ENCODE data around the gene ELL. TPM values are rescaled to one million over a fixed set of nuclear protein-coding genes. Genes with fewer than 3 reads are reported as not detected.

Gene ELL
- total RNA-seq, 1 experiment from 2014 or later, result 21.0 TPM

DNA sequence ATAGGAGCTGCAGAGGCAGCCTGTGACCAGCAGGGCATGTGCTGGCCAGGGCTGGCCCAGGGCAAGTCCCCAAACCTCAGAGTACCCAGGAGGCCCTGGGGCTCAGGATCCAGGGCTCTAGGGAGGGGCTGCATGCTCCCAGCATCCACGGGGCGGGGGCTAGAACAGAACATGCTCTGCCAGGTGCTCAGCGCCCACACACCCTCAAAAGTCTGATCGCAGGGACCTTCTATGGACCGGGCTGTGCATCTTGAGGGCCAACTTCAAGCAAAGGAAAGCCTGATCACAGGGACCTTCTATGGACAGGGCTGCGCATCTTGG is 33.5 kb downstream of the ELL start:
- Histone ChIP-seq H3F3A (ENCODE audit: low read length, unreplicated experiment) (no peaks in the 10 kb centered on the region), H3K79me2 (ENCODE audit: low read length) (peaks cover 99% of the 10 kb centered on the region), H2AFZ (ENCODE audit: low read length) (no peak overlapping the region), H3K27me3 (ENCODE audit: low read length) (no peaks in the 10 kb centered on the region), H3K27ac (ENCODE audit: low read length) (no peak overlapping the region), H3K4me1 (ENCODE audit: insufficient read depth, low read length) (peaks cover 13% of the 10 kb centered on the region), H3K36me3 (ENCODE audit: low read depth, low read length) (no peaks in the 10 kb centered on the region), H3K9me2 (replicated peaks; ENCODE audit: low read length) (no peaks in the 10 kb centered on the region), H3K4me2 (ENCODE audit: low read length) (no peak overlapping the region), H3K9me3 (ENCODE audit: low read length) (no peaks in the 10 kb centered on the region), H4K20me1 (ENCODE audit: low read length) (peaks cover 66% of the 10 kb centered on the region), H3K9ac (ENCODE audit: low read length) (no peak overlapping the region), H3K4me3 (ENCODE audit: low read length) (no peak overlapping the region)
- no TSS peak for BruUV-seq (replicated peaks)
- ATAC-seq (peak; percentile 61), DNase-seq (peak; percentile 25)
- TF ChIP-seq EZH2 (IDR thresholded peaks at IDR 0.05; ENCODE audit: low read length, unreplicated experiment), result no peak
- TF ChIP-seq, protein P1, sequence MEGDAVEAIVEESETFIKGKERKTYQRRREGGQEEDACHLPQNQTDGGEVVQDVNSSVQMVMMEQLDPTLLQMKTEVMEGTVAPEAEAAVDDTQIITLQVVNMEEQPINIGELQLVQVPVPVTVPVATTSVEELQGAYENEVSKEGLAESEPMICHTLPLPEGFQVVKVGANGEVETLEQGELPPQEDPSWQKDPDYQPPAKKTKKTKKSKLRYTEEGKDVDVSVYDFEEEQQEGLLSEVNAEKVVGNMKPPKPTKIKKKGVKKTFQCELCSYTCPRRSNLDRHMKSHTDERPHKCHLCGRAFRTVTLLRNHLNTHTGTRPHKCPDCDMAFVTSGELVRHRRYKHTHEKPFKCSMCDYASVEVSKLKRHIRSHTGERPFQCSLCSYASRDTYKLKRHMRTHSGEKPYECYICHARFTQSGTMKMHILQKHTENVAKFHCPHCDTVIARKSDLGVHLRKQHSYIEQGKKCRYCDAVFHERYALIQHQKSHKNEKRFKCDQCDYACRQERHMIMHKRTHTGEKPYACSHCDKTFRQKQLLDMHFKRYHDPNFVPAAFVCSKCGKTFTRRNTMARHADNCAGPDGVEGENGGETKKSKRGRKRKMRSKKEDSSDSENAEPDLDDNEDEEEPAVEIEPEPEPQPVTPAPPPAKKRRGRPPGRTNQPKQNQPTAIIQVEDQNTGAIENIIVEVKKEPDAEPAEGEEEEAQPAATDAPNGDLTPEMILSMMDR (conservative IDR thresholded peaks at IDR 0.05; ENCODE audit: low read depth, low read length), result 0 out of 2 replicates have a peak, but pooled peaks have one; percentile 11
- intact Hi-C loops (cut with micrococcal nuclease), result no loop called here
- POLR2A ChIA-PET (ENCODE audit: unreplicated experiment), result no interaction called here
- CTCF ChIA-PET, result no interaction called here

DNA sequence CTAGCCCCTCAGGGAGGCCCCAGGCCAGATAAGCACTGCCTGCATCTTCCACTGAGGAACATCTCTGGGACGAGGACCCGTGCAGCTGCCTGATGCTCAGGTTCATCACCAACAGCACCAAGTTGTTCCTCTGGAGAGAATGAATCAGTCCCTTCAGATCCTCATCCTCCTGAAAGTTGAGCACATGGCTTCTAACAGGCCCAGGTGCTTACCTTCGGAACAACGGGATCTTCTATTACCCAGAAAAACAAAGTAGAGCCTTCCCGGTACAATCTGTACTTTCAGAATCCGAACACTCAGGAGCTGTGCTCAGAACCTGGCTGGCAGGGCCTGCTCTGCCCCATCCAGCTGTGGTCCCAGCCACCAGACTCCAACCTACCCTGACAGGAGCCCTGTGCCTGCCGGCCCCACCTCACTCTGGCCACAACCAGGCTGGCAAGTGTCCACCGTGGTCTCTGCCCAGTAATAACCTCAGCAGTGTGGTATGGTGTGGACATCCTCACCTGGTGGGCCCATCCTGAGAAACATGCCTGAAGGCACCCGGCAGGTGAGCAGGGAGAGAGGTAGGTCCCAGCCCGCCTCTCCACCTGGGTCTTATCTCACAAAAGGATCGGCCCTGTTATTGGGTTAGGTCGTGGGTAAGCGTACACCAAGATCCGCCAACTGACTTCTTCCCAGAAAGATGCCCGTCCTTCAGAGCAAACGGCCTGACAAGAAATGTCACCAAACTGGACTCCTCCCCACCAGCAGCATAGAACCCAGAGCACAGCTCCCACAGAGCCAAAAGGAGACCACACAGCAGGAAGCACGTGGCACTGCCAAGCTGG is 34.1 kb downstream of the ELL start:
- Histone ChIP-seq H4K20me1 (ENCODE audit: low read length) (peaks cover 61% of the 10 kb centered on the region), H3K9ac (ENCODE audit: low read length) (no peak overlapping the region), H3K4me3 (ENCODE audit: low read length) (no peak overlapping the region), H3K27ac (ENCODE audit: low read length) (no peak overlapping the region), H3K27me3 (ENCODE audit: low read length) (no peaks in the 10 kb centered on the region), H3K4me1 (ENCODE audit: insufficient read depth, low read length) (peaks cover 13% of the 10 kb centered on the region), H3K79me2 (ENCODE audit: low read length) (peaks cover 99% of the 10 kb centered on the region), H3F3A (ENCODE audit: low read length, unreplicated experiment) (no peaks in the 10 kb centered on the region), H3K36me3 (ENCODE audit: low read depth, low read length) (no peaks in the 10 kb centered on the region), H3K4me2 (ENCODE audit: low read length) (no peak overlapping the region), H2AFZ (ENCODE audit: low read length) (no peak overlapping the region), H3K9me3 (ENCODE audit: low read length) (no peaks in the 10 kb centered on the region), H3K9me2 (replicated peaks; ENCODE audit: low read length) (no peaks in the 10 kb centered on the region)
- no peak for ATAC-seq
- TF ChIP-seq EZH2 (IDR thresholded peaks at IDR 0.05; ENCODE audit: low read length, unreplicated experiment) (no peak), EZH2phosphoT487 (IDR thresholded peaks at IDR 0.05; ENCODE audit: borderline replicate concordance, low read length) (no peak)
- TF ChIP-seq, protein P1 (conservative IDR thresholded peaks at IDR 0.05; ENCODE audit: low read depth, low read length), result no peak
- no TSS peak for BruUV-seq (replicated peaks)
- ChIA-PET POLR2A (ENCODE audit: unreplicated experiment) (no interaction called here), CTCF (no interaction called here)
- intact Hi-C loops (cut with micrococcal nuclease), result no loop called here
- DNase-seq, result no peak

DNA sequence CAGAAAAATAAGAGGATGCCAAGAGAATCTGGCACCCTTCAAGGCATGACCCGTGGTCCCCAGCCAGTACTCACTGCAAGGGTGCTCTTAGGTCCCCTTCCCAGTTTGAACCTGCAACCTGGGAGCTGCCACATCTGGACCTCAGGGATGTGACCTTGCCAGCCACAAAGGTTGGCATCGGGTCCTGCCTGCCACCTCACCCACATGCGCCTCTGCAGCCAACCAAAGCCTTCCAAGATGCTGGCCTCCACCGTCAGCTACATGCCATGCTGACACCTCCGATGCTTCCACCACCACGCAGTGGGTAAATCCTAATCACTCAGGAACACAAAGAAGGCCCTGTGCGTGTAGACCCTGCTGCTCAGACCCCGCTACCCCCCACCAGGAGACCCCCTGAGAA is 35.1 kb downstream of the ELL start:
- POLR2A ChIA-PET (ENCODE audit: unreplicated experiment), result no interaction called here
- H2AFZ ChIP-seq (ENCODE audit: low read length), result no peak overlapping the region
- H3K4me2 ChIP-seq (ENCODE audit: low read length), result 0 out of 2 replicates have a peak overlapping the region, but pooled peaks have one; percentile 62
- H3K27me3 ChIP-seq (ENCODE audit: low read length), result no peaks in the 10 kb centered on the region
- H3K9ac ChIP-seq (ENCODE audit: low read length), result no peak overlapping the region
- no peaks in the 10 kb centered on the region for H3K36me3 ChIP-seq (ENCODE audit: low read depth, low read length)
- H4K20me1 ChIP-seq (ENCODE audit: low read length), result peaks cover 51% of the 10 kb centered on the region
- ATAC-seq (peak; percentile 5; the same call in 1 of the 2 replicates), DNase-seq (no peak)
- H3K4me3 ChIP-seq (ENCODE audit: low read length), result no peak overlapping the region
- no peak overlapping the region for H3K27ac ChIP-seq (ENCODE audit: low read length)
- TF ChIP-seq EZH2phosphoT487 (IDR thresholded peaks at IDR 0.05; ENCODE audit: borderline replicate concordance, low read length), result no peak
- BruUV-seq (replicated peaks), result no TSS peak
- intact Hi-C loops (cut with micrococcal nuclease), result no loop called here
- H3K9me2 ChIP-seq (replicated peaks; ENCODE audit: low read length), result no peaks in the 10 kb centered on the region
- H3K79me2 ChIP-seq (ENCODE audit: low read length), result peaks cover 97% of the 10 kb centered on the region
- H3F3A ChIP-seq (ENCODE audit: low read length, unreplicated experiment), result no peaks in the 10 kb centered on the region
- CTCF ChIA-PET, result no interaction called here
- H3K4me1 ChIP-seq (ENCODE audit: insufficient read depth, low read length), result peaks cover 13% of the 10 kb centered on the region
- no peaks in the 10 kb centered on the region for H3K9me3 ChIP-seq (ENCODE audit: low read length)

Measured in PC-3 (cell line).